ENCODE data around the gene TRPM3.

TRPM3 gene

GRCh38 chr9:70532716-70533115 is 588.7 kb downstream of the TRPM3 start:
- FAIRE-seq: no peak
- no peak for DNase-seq (ENCODE audit: low spot score)

GRCh38 chr9:70531311-70531710 is 590.1 kb downstream of the TRPM3 start:
- DNase-seq (ENCODE audit: low spot score): no peak
- no peak for FAIRE-seq

GRCh38 chr9:70530716-70531115 is 590.7 kb downstream of the TRPM3 start:
- no peak for DNase-seq (ENCODE audit: low spot score)
- FAIRE-seq: no peak

- no peak for DNase-seq (ENCODE audit: low spot score)
- FAIRE-seq: no peak
These were observed 591.6 kb downstream of the TRPM3 start for GRCh38 chr9:70529833-70530232.

GRCh38 chr9:70529377-70529776 is 592.0 kb downstream of the TRPM3 start:
- DNase-seq (ENCODE audit: low spot score): no peak
- FAIRE-seq: no peak

GRCh38 chr9:70526902-70527301 is 594.5 kb downstream of the TRPM3 start:
- DNase-seq (ENCODE audit: low spot score) (no peak), FAIRE-seq (no peak)

GRCh38 chr9:70525519-70525918 is 595.9 kb downstream of the TRPM3 start:
- DNase-seq (ENCODE audit: low spot score): no peak

GRCh38 chr9:70519912-70520724 is 601.3 kb downstream of the TRPM3 start:
- FAIRE-seq: no peak
- DNase-seq (ENCODE audit: low spot score): no peak

More at GRCh38 chr9:70525519-70525918, 595.9 kb downstream of the TRPM3 start:
- no peak for FAIRE-seq

- DNase-seq (ENCODE audit: low spot score) (no peak), FAIRE-seq (no peak)
These were observed 603.4 kb downstream of the TRPM3 start for GRCh38 chr9:70517926-70518610.

DNA sequence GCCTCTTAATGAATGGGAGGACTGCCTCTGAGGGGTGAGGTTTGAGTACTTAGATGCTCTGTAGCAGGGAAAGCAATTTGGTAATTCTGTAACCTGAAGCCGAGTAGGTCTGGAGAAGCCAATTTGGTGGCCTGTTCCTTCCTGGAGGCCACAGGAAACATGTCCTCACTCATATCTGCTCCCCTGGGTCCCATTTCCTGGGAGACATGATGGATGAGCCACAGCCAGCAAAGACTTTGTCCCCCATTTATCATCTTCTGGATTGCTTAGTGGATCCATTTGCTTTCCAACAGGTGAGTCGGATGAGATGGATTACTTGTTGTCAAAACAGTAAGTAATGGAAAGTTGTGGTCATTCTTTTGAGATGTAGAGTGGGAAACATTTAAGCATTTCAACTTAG is 607.1 kb downstream of the TRPM3 start:
- no peak for FAIRE-seq
- no peak for DNase-seq (ENCODE audit: low spot score)

DNA sequence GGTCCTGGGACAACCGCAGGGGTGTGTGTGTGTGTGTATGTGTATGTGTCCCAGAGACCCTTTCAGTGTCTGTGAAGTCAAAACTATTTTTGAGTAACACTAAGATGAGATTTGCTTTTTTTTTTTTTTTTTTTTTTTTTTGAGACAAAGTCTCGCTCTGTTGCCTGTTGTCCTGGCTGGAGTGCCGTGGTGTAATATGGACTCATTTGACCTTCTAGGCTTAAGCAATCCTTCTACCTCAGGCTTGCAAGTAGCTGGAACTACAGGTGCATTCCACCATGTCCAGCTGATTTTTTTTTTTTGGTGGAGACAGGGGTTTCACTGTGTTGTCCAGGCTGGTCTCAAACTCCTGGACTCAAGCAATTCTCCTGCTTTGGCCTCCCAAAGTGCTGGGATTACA is 609.6 kb downstream of the TRPM3 start:
- FAIRE-seq (no peak), DNase-seq (ENCODE audit: low spot score) (no peak)

DNA sequence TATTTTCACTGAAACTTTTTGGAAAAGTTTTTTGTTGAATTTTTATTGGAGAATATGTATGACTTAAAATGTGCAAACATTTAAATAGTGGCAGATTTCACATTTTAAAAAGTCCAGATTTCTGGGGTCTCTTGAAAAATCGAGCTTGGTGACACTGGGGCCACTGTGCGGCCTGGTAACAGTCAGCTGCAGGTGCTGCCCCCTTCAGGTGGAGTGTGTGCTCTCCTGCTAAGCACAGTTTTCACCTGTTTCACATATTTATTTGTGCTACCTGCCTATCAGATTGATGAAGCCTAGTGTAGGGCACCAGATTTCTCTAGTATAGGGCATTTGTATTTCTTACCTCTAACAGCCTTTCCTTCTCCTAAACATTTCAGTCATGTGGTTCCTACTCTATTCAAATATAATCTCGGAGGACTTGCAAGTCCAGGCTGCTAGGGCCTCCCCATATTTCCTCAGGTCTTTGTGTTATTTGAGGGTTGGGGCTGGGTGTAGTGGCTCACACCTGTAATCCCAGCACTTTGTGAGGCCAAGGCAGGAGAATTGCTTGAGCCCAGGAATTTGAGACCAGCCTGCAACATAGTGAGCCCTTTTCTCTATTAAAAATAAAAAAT is 611.2 kb downstream of the TRPM3 start:
- no peak for DNase-seq (ENCODE audit: low spot score)
- no peak for FAIRE-seq

DNA sequence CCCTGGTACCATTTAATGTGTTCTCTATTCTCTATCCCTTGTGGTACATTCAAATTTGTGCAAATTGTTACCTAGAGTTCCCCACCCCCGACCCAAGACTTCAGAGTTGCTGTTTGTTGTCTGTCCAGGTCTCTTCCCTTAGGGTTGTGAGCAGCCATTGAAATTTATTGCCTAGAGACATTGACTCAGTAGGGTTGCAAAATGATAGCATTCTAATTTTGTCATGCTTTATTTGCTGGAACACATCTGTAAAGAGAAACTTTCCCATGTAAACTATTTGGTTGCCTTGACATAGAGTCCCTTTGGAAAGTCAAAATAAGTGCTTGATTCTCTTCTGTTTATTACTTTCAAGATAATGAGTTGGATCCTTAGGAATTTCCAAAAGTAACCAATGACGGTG is 615.3 kb downstream of the TRPM3 start:
- DNase-seq (ENCODE audit: low spot score): no peak
- no peak for FAIRE-seq

DNA sequence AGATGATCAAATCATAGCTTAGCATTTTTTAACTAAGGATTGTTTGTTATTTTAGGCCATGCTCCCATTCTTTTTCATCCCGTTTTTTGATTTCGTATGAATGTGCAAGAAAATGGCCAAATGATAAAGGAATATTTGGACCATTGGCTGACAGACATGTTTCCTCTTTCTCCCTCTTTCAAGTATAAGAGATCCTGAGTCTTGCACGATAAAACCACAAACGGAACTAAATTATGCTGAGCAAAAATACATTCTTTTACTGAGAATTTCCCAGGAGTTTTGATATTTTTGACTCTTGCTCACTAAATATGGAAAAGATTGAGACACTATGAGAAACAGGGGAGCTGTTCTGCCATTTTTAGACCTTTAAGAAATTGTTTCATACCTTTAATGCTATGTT is 616.6 kb downstream of the TRPM3 start:
- DNase-seq (ENCODE audit: low spot score) (no peak), FAIRE-seq (no peak)

- no peak for DNase-seq (ENCODE audit: low spot score)
- no peak for FAIRE-seq
These were observed 618.7 kb downstream of the TRPM3 start for GRCh38 chr9:70502690-70503089.

GRCh38 chr9:70500793-70501192 is 620.6 kb downstream of the TRPM3 start:
- FAIRE-seq (no peak), DNase-seq (ENCODE audit: low spot score) (no peak)

DNA sequence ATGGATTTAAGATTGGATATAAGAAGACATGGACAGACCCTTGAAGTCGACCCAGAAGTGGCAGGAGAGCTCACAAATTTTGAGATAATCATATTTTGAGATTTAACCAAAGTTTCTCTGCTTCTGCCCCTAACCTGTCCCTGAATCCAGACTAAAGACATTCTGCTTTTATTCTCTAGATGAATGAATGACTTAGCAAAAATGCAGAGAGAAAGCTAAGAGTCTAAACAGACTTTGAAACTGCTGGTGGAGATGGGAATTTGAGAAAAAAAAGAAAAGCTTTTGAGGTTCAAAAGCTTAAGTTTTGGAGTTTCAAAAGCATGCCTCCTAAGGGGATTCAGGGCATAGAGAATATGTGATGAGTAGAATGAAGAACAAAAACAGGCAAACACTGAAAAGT is 621.8 kb downstream of the TRPM3 start:
- DNase-seq (ENCODE audit: low spot score) (no peak), FAIRE-seq (no peak)

DNA sequence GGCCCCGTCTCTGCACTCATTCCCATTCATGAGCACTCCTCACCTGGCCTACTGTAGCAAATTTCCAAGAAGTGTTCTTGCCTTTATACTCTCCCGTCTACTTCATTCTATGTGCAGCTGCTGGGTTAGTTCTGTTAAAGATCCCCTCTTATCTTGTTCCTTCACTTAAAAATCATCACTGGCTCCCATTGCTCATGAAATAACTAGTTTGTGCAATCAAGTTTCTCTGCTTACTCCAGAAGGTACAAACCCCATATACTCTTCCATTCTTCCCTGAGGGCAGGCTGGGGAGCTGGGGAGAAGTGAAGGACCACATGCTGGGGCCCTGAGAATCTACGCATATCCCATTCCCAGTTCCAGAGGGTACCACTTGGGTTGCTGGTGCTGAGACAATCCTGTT is 622.6 kb downstream of the TRPM3 start:
- DNase-seq (ENCODE audit: low spot score) (no peak), FAIRE-seq (no peak)

DNA sequence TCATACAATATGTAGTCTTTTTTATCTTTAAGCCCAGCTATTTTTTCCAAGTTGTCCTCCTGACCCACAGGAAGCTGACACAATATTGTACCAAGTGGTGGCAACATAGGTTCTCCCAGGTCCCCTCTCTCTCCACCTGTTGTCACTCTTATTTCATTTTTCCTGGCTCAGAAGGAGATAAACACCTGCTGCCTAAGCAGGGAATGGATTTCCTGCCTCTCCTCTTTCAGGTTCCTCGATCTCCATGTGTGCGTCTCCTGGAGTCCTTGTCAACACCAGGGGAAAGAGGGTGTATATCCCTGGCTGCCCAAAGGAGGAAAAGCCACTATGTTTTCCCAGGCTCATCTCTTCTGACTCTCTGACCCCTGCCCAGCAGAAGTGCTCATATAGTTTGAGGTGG is 625.2 kb downstream of the TRPM3 start:
- DNase-seq (ENCODE audit: low spot score): no peak
- FAIRE-seq: no peak

DNA sequence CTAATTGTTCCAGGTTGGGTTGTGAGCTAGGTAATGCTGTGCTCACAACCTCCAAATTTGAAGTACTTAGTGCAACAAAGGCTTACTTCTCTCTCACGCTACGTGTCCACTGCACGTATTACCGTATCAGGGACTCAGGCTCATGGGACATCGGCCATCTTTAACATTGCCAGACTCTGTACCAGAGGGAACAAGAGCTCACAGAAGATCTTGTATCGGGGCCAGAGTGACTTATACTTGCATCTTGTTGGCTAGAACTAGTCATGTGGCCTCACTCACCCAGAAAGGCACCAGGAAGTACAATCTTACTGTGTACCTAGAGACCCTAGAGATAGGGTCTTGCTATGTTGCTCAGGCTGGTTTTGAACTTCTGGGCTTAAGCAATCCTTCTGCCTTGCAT is 625.9 kb downstream of the TRPM3 start:
- no peak for DNase-seq (ENCODE audit: low spot score)

DNA sequence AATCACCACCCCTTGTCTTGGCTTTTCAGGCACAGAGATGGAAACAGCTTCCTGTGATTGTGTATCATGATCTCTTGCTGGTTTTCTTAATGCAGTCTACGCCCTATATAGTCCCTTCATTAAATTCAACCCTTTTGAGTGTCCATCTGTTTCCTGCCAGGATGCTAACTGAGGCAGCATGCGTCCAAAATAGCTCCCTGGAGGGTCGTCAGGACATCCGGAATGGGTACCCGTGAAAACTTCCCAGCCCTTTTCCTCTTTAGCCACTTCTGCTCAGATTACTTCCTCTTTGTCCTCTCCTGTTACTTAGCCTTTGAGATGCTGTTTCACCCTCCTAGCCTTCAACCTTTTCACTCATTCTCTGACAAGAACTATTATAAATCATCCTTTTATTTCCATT is 627.2 kb downstream of the TRPM3 start:
- DNase-seq (ENCODE audit: low spot score): no peak
- FAIRE-seq: no peak

More for the DNA sequence above, 625.9 kb downstream of the TRPM3 start:
- no peak for FAIRE-seq

- FAIRE-seq: no peak
- DNase-seq (ENCODE audit: low spot score): no peak
These were observed 628.4 kb downstream of the TRPM3 start for GRCh38 chr9:70493029-70493428.

Measured in RCC 7860 (cell line).